ENCODE measurements around the gene ARHGAP42. TPM values are rescaled to one million over a fixed set of nuclear protein-coding genes. Genes with fewer than 3 reads are reported as not detected.

ARHGAP42 gene
- total RNA-seq, 6 experiments from 2014 or later, result 1.1 to 3.1 (median 2.3) TPM

DNA sequence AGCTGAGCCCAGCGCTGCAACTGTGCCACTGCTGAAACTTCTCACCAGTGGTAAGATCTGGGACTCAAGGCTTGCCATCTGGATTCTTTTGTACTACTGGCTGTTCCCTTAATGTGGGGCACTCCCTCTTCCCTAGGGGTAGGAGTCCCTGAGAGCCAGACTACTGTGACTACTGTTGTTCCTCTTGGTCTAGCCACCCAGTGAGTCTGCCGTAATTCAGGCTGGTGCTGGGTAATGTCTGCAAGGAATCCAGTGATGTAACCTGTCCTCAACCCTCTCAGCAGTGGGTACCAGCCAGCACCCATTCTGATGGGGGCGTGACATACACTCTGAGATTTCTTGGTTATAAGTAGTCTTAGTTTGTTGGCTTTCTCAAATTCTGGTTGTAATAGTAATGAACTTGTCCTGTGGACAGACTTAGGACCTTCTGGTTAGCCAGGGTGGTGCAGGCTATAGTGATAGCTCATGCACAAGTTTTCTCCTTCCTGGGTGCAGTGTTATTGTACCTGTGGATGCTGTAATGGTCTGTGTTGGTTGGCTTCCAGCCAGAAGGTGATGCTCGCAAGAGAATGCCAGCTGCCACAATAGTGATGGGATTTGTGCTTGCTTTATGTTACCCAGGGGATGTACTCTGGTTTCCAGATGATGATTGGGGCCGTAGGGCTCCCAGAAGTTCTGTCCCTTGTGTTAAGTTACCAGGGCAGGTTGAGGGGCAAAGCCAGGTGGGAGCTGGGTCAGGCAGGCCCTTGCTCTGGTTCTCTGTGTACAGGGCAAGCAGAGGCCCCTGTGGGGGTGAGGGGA, 65.5 kb downstream of the ARHGAP42 start:
- no peaks in the 10 kb centered on the region for H3K4me1 Mint-ChIP-seq (ENCODE audit: low read depth)
- no peak overlapping the region for H3K4me3 Mint-ChIP-seq

DNA sequence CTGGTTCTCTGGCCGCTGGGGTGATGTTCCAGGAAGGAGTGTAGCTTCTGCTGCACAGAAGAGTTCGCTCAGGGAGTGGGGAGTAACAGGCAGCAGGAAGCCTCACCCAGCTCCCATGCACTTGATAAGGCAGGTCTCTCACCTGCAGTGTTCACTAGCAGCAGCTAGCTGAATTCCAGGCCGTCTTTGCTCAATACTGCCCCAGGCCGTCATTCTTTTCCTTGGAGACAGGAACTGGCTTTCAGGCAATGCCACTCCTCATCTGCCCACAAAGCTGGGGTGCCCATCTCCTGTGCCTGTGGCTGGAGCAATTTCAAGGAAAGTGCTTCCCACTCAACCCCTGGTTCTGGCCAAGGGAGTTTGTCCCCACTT, 66.1 kb downstream of the ARHGAP42 start:
- Mint-ChIP-seq H3K36me3 (ENCODE audit: low read depth) (peaks cover 13% of the 10 kb centered on the region; the same call in 1 of the 2 replicates), H3K4me3 (no peak overlapping the region), H3K27me3 (ENCODE audit: insufficient read depth) (no peaks in the 10 kb centered on the region; the same call in 1 of the 2 replicates), H3K27ac (no peak overlapping the region), H3K9me3 (peaks cover 16% of the 10 kb centered on the region), H3K4me1 (ENCODE audit: low read depth) (no peaks in the 10 kb centered on the region)
- no peak for DNase-seq
- TF ChIP-seq, protein P1, sequence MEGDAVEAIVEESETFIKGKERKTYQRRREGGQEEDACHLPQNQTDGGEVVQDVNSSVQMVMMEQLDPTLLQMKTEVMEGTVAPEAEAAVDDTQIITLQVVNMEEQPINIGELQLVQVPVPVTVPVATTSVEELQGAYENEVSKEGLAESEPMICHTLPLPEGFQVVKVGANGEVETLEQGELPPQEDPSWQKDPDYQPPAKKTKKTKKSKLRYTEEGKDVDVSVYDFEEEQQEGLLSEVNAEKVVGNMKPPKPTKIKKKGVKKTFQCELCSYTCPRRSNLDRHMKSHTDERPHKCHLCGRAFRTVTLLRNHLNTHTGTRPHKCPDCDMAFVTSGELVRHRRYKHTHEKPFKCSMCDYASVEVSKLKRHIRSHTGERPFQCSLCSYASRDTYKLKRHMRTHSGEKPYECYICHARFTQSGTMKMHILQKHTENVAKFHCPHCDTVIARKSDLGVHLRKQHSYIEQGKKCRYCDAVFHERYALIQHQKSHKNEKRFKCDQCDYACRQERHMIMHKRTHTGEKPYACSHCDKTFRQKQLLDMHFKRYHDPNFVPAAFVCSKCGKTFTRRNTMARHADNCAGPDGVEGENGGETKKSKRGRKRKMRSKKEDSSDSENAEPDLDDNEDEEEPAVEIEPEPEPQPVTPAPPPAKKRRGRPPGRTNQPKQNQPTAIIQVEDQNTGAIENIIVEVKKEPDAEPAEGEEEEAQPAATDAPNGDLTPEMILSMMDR (IDR thresholded peaks at IDR 0.05), result no peak

More for the DNA sequence above, 65.5 kb downstream of the ARHGAP42 start:
- Mint-ChIP-seq H3K27me3 (ENCODE audit: insufficient read depth) (no peaks in the 10 kb centered on the region; the same call in 1 of the 2 replicates), H3K27ac (no peak overlapping the region), H3K9me3 (peaks cover 16% of the 10 kb centered on the region), H3K36me3 (ENCODE audit: low read depth) (peaks cover 13% of the 10 kb centered on the region; the same call in 1 of the 2 replicates)
- DNase-seq, result no peak
- TF ChIP-seq, protein P1 (IDR thresholded peaks at IDR 0.05), result no peak

DNA sequence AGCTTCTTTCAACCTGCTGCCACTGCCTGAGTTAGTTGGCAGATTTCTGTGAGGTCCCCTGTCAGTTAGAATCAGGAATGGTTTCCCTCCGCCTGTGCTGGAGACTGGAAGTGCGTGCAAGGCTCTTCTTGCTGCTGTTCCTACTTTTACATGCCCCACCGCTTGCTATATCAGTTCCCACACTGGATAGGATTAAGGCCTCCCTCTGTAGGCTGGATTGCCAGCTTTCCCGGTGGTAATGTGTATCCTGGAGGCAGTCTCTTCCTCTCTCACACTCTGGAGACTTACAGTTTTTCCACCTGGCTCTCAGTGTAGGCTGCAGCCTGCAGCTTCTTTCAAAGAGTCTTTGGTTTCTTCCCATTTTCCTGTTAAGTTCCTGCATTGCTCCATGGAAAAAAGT, 66.5 kb downstream of the ARHGAP42 start:
- Mint-ChIP-seq H3K36me3 (ENCODE audit: low read depth) (peaks cover 13% of the 10 kb centered on the region; the same call in 1 of the 2 replicates), H3K27ac (no peak overlapping the region), H3K9me3 (peaks cover 16% of the 10 kb centered on the region), H3K4me1 (ENCODE audit: low read depth) (no peaks in the 10 kb centered on the region), H3K27me3 (ENCODE audit: insufficient read depth) (no peaks in the 10 kb centered on the region; the same call in 1 of the 2 replicates), H3K4me3 (no peak overlapping the region)
- DNase-seq, result no peak
- TF ChIP-seq, protein P1 (IDR thresholded peaks at IDR 0.05), result no peak

DNA sequence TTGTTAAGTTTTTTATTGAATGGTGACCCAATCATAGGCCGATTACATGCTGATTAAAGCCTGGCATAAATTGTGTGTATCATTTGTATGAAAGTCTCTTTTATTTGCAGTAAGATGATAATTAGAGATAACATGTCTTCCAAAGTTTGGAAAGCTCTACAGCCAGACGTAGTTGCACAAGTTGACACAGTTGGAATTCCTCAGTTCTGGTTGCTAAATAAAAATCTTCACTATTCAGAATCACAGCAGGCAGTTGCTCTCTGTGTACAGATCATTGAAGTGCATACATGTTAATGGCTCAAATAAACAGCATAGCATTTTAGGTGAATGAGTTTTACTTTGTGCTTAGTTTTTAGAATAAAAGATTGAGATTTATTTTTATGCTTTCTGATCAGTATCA, 69.5 kb downstream of the ARHGAP42 start:
- no peaks in the 10 kb centered on the region for H3K36me3 Mint-ChIP-seq (ENCODE audit: low read depth)
- H3K4me1 Mint-ChIP-seq (ENCODE audit: low read depth), result no peaks in the 10 kb centered on the region
- H3K27ac Mint-ChIP-seq, result no peak overlapping the region
- H3K4me3 Mint-ChIP-seq, result no peak overlapping the region
- no peaks in the 10 kb centered on the region for H3K9me3 Mint-ChIP-seq
- TF ChIP-seq, protein P1 (IDR thresholded peaks at IDR 0.05), result no peak
- peaks cover 6% of the 10 kb centered on the region for H3K27me3 Mint-ChIP-seq (ENCODE audit: insufficient read depth)
- no peak for DNase-seq

DNA sequence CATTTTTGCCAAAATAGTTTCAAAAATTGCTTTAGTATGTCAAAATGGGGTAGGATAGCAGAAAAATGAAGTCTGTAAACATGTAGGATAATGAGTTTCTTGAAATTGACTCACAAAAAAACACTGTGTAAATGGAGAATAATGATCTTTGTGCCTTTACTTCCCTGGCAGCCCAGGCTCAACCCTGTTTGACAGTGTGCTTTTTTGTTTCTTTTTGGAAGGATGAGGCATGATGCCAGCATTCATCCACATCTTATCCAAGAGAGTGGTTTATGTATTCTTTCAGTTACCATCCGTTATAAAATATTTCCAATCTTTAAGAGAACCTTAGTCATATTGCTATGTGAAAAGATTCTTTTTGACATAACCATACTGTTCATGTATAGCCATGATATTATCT, 70.6 kb downstream of the ARHGAP42 start:
- Mint-ChIP-seq H3K9me3 (no peaks in the 10 kb centered on the region), H3K36me3 (ENCODE audit: low read depth) (no peaks in the 10 kb centered on the region), H3K27me3 (ENCODE audit: insufficient read depth) (peaks cover 6% of the 10 kb centered on the region), H3K4me1 (ENCODE audit: low read depth) (no peaks in the 10 kb centered on the region), H3K4me3 (no peak overlapping the region), H3K27ac (no peak overlapping the region)
- DNase-seq, result no peak
- TF ChIP-seq, protein P1 (IDR thresholded peaks at IDR 0.05), result no peak

All from HFFc6 (cell line).